Hepatocyte (in vitro differentiated cells): ENCODE measurements around the gene TOP1. TPM values are rescaled to one million over a fixed set of nuclear protein-coding genes. Genes with fewer than 3 reads are reported as not detected.

Experiments
- DNase-seq: peaks from one replicate; pipeline ENCODE4 v3.0.0-alpha.2; 2016; ENCODE audit warnings: low spot score
- H2AFZ ChIP-seq: fragments of 200-600 bp; sonication (generic); 2 replicates; pipeline ENCODE4 v1.6.0; 2016; ENCODE audit warnings: antibody characterized with exemption, mild to moderate bottlenecking
- H3K27ac ChIP-seq: fragments of 200-600 bp; sonication (generic); 2 replicates; pipeline ENCODE4 v1.5.1; 2016; ENCODE audit warnings: mild to moderate bottlenecking
- H3K27me3 ChIP-seq: fragments of 200-600 bp; sonication (generic); 2 replicates; pipeline ENCODE4 v1.6.1; 2016
- H3K36me3 ChIP-seq: fragments of 200-600 bp; sonication (generic); replicated peaks from 2 replicates; pipeline ENCODE4 v1.5.1; 2016; ENCODE audit warnings: low read depth; ENCODE audit not compliant: insufficient read depth
- H3K4me1 ChIP-seq: fragments of 200-600 bp; sonication (generic); 2 replicates; pipeline ENCODE4 v1.5.1; 2016; ENCODE audit warnings: mild to moderate bottlenecking, moderate library complexity; ENCODE audit not compliant: insufficient read depth
- H3K4me2 ChIP-seq: fragments of 200-600 bp; sonication (generic); 2 replicates; pipeline ENCODE4 v1.6.0; 2016
- H3K4me3 ChIP-seq: fragments of 200-600 bp; sonication (generic); 2 replicates; pipeline ENCODE4 v1.5.1; 2016; ENCODE audit warnings: mild to moderate bottlenecking
- H3K79me2 ChIP-seq: fragments of 200-600 bp; sonication (generic); 2 replicates; pipeline ENCODE4 v1.6.0; 2017; ENCODE audit warnings: mild to moderate bottlenecking
- H3K9me2 ChIP-seq: fragments of 200-600 bp; sonication (generic); replicated peaks from 2 replicates; pipeline ENCODE4 v1.6.0; 2017; ENCODE audit warnings: mild to moderate bottlenecking; ENCODE audit not compliant: insufficient read depth
- H3K9me3 ChIP-seq: fragments of 200-600 bp; sonication (generic); 2 replicates; pipeline ENCODE4 v1.5.1; 2016; ENCODE audit warnings: low read depth, mild to moderate bottlenecking
- H4K20me1 ChIP-seq: fragments of 200-600 bp; sonication (generic); 2 replicates; pipeline ENCODE4 v1.6.0; 2016; ENCODE audit warnings: mild to moderate bottlenecking; ENCODE audit not compliant: insufficient read depth, poor library complexity, severe bottlenecking
- CTCF ChIP-seq: fragments of 200-600 bp; sonication (generic); IDR thresholded peaks from 2 replicates; pipeline ENCODE4 v1.5.1; 2016; ENCODE audit warnings: antibody characterized with exemption, mild to moderate bottlenecking; ENCODE audit not compliant: poor library complexity
- EZH2 ChIP-seq: fragments of 200-600 bp; sonication (generic); IDR thresholded peaks from 2 replicates; pipeline ENCODE4 v1.6.1; 2016; ENCODE audit warnings: antibody characterized with exemption, mild to moderate bottlenecking, borderline replicate concordance
- EZH2phosphoT487 ChIP-seq: fragments of 200-600 bp; sonication (generic); IDR thresholded peaks from one replicate; pipeline ENCODE4 v1.6.1; 2018; ENCODE audit warnings: antibody characterized with exemption, mild to moderate bottlenecking, low read depth, moderate library complexity; ENCODE audit not compliant: unreplicated experiment, severe bottlenecking
- WGBS: methylation state at CpG from one replicate; pipeline ENCODE4 v1.1.6; 2016; ENCODE audit warnings: low lambda C conversion rate; ENCODE audit errors: missing lambda C conversion rate; 5-methylcytosine and 5-hydroxymethylcytosine counted together
- polyA plus RNA-seq: library from polyadenylated mRNA; unstranded; fragments of >200 nt; fragmentation: Nextera tagmentation; extraction: Ambion mirVana; gene quantifications from 2 replicates; pipeline ENCODE4 v1.2.1, GENCODE V29; 2016
- total RNA-seq: library from RNA; depleted of rRNA; stranded (reverse); fragments of >200 nt; gene quantifications from 2 replicates; pipeline ENCODE4 v1.2.3, GENCODE V29; 2014

The TOP1 gene
- total and polyA plus RNA-seq, 2 experiments from 2014 or later, result 28.3 to 38.2 TPM

- Histone ChIP-seq H3K9me2 (no peaks in the 10 kb centered on the region), H3K4me1 (peaks cover 48% of the 10 kb centered on the region), H3K36me3 (no peaks in the 10 kb centered on the region), H2AFZ (no peak overlapping the region), H3K4me2 (no peak overlapping the region), H3K27ac (no peak overlapping the region), H3K27me3 (no peaks in the 10 kb centered on the region), H3K4me3 (no peak overlapping the region), H4K20me1 (peaks cover 96% of the 10 kb centered on the region), H3K9me3 (no peaks in the 10 kb centered on the region), H3K79me2 (peaks cover 100% of the 10 kb centered on the region)
- 42% methylated on average over 2 of the region's 2 CpGs for WGBS
- DNase-seq, result no peak
- TF ChIP-seq EZH2 (no peak), CTCF (no peak), EZH2phosphoT487 (no peak)
These were observed 26.2 kb downstream of the TOP1 start for GRCh38 chr20:41054847-41055230.

GRCh38 chr20:41055679-41056078, 27.1 kb downstream of the TOP1 start:
- H3K4me1 ChIP-seq, result peaks cover 42% of the 10 kb centered on the region
- H3K27ac ChIP-seq, result no peak overlapping the region

GRCh38 chr20:41057999-41058673, 29.5 kb downstream of the TOP1 start:
- TF ChIP-seq CTCF, result no peak
- no peak for TF ChIP-seq EZH2phosphoT487
- no peak for TF ChIP-seq EZH2
- Histone ChIP-seq H3K36me3 (peaks cover 7% of the 10 kb centered on the region), H3K79me2 (peaks cover 100% of the 10 kb centered on the region), H3K4me1 (peaks cover 22% of the 10 kb centered on the region), H4K20me1 (peaks cover 78% of the 10 kb centered on the region), H3K27me3 (no peaks in the 10 kb centered on the region), H3K9me3 (no peaks in the 10 kb centered on the region), H2AFZ (no peak overlapping the region), H3K4me2 (no peak overlapping the region), H3K4me3 (no peak overlapping the region), H3K27ac (peak overlapping the region; percentile 33), H3K9me2 (no peaks in the 10 kb centered on the region)
- DNase-seq, result peak; percentile 47
- 78% methylated on average over 3 of the region's 3 CpGs for WGBS

More at GRCh38 chr20:41055679-41056078, 27.1 kb downstream of the TOP1 start:
- Histone ChIP-seq H3K4me2 (peak overlapping the region; percentile 40), H3K36me3 (no peaks in the 10 kb centered on the region), H3K4me3 (no peak overlapping the region), H3K27me3 (no peaks in the 10 kb centered on the region), H2AFZ (no peak overlapping the region), H4K20me1 (peaks cover 95% of the 10 kb centered on the region), H3K9me2 (no peaks in the 10 kb centered on the region), H3K9me3 (no peaks in the 10 kb centered on the region), H3K79me2 (peaks cover 100% of the 10 kb centered on the region)
- DNase-seq, result no peak
- 65% methylated on average over 1 of the region's 1 CpG for WGBS
- no peak for TF ChIP-seq CTCF
- no peak for TF ChIP-seq EZH2
- no peak for TF ChIP-seq EZH2phosphoT487
